GM21381 (cell line): Measurements from ENCODE around the gene WNT5B.

Source experiments
- ATAC-seq: cut with Tn5 transposase; IDR thresholded peaks from one replicate; pipeline ENCODE4 v1.9.1; 2021; ENCODE audit warnings: mild to moderate bottlenecking, moderate library complexity; ENCODE audit not compliant: unreplicated experiment

The WNT5B gene

DNA sequence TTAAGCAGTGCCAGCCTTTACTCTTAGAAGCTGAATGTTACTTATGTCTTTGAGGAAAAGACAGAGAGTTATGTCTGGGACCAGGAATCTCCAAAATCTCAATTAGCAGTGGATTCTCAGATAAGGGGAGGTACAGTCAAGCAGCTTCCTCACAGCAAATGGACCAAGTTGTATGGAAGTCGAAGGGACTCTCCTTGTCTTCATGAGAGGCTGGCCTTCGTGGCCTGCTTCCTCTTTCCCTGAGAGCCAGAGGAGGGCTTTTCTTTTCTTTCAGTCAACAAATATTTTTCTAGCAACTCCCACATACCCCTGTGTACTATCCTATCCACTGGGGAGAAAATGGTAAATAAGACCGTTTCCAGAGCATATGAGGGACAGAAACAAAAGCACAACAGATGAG lies 6.6 kb upstream of the WNT5B start:
- ATAC-seq: no peak

GRCh38 chr12:1629338-1630132 lies 504 bp downstream of the WNT5B start:
- ATAC-seq: no peak

DNA sequence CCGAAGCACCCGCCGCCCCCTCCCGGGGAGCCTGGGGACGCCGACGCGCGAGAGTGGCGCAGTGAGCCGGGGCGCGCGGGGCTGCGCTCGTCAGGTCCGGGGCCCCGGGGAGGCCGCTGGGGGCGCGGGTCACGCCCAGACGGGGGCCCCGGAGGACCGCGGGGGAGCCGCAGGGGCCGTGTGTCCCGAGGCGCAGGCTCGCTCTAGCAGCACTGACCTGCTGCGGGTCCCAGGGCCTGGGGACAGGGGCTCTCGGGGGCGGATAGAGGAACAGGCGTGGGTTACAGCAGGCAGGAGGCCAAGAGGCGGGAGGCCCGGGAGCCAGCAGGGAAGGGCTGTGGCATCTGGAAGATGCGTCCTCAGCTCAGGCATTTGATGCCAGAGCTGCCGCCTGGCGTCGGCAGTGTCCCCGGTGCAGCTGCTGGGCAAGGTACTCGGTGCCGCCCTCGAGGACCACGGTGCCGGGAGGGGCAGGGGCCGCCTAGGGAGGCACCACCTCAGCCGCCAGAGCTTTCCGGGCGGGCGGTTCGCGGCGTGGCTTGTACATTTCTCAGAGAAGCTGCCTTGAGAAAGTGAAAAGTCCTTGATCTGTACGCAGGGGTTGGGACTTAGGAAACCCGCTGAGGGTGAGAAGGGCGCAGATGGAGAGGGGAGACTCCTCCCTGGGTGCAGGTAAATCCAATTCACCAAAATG lies 1.2 kb downstream of the WNT5B start:
- ATAC-seq: no peak

DNA sequence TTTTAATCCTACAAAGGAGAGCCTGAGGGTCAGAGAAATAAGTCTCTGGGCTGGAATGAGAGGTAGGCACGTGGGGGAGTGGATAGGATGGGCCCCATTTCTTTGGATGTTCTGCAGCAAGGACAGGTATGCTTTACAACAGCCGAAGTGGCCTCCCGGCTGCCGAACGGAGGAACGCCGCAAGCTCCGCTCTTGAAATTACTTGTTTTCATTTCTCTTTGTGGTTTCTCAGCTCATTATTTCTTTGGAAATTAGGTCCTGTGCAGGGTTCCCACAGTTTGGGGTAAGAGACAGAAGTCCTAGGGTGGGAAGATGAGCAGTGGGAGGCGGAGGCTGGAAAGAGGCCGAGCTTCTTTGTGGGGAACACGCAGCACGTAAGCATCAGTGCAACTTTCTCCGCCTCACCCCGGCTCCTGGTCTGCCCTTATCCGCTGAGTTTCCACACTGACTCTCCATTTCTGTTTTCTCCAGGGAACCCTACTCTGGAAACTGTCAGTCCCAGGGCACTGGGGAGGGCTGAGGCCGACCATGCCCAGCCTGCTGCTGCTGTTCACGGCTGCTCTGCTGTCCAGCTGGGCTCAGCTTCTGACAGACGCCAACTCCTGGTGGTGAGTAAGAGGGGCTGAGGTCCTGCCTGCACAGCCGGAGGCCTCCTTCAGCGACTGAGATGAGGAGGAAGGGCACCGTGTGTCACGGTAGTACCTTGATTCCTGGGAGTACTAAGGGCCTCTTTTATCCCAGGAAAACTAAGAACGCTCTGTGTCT lies 2.0 kb downstream of the WNT5B start:
- no peak for ATAC-seq

DNA sequence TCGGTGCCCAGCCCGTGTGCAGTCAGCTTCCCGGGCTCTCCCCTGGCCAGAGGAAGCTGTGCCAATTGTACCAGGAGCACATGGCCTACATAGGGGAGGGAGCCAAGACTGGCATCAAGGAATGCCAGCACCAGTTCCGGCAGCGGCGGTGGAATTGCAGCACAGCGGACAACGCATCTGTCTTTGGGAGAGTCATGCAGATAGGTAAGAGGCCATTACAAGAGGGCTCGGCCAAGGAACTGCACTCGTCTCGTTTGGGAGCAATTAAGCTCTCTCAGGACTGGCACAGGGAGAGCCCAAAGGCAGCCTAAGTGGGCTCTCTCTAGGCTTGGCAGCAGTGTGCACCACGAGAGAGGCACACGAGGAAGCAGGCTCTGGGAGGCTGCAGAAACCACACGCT lies 3.7 kb downstream of the WNT5B start:
- no peak for ATAC-seq

- ATAC-seq: no peak
Measured at GRCh38 chr12:1633459-1633858, 4.4 kb downstream of the WNT5B start.

- no peak for ATAC-seq
Measured at GRCh38 chr12:1634149-1634548, 5.1 kb downstream of the WNT5B start.

DNA sequence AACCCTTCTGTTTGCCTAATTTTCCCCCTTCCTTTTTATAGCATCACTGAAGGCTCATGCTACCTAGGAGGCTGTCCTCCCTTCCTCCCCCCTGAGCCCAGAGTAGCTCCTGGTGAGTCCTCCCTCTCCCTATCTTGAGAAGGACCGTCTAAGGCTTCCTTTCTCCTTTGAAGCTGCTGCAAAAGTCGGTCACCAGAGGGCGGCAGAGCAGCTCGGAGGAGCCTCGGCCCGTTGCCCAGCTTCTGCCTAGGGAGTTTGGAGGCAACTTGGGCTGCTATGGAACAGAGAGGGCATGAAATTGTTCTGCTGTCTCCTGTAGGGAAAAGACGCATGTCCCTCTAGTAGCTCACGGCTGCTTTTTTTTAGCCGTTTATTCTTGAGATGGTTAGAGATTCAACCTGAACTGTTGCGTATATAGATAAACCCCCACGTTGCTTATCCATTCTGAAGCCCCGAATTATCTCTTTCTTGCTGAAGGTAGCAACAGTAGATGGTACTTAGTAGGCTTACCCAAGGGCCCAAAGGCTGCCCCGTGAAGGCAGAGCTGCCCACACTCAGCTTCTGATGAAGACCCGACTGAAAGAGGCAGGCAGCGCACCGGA lies 5.7 kb downstream of the WNT5B start:
- no peak for ATAC-seq

GRCh38 chr12:1635301-1636095 lies 6.5 kb downstream of the WNT5B start:
- ATAC-seq: no peak

- ATAC-seq: no peak
Measured at GRCh38 chr12:1638203-1638602, 9.2 kb downstream of the WNT5B start.

DNA sequence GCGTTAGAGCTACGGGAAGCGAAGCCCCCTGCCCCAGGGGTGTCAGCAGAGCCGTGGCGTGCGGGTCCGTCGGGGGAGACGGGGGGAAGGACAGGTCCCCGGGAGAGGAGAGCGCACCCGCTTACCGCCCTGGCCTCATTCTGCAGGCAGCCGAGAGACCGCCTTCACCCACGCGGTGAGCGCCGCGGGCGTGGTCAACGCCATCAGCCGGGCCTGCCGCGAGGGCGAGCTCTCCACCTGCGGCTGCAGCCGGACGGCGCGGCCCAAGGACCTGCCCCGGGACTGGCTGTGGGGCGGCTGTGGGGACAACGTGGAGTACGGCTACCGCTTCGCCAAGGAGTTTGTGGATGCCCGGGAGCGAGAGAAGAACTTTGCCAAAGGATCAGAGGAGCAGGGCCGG lies 10.5 kb downstream of the WNT5B start:
- ATAC-seq: no peak

DNA sequence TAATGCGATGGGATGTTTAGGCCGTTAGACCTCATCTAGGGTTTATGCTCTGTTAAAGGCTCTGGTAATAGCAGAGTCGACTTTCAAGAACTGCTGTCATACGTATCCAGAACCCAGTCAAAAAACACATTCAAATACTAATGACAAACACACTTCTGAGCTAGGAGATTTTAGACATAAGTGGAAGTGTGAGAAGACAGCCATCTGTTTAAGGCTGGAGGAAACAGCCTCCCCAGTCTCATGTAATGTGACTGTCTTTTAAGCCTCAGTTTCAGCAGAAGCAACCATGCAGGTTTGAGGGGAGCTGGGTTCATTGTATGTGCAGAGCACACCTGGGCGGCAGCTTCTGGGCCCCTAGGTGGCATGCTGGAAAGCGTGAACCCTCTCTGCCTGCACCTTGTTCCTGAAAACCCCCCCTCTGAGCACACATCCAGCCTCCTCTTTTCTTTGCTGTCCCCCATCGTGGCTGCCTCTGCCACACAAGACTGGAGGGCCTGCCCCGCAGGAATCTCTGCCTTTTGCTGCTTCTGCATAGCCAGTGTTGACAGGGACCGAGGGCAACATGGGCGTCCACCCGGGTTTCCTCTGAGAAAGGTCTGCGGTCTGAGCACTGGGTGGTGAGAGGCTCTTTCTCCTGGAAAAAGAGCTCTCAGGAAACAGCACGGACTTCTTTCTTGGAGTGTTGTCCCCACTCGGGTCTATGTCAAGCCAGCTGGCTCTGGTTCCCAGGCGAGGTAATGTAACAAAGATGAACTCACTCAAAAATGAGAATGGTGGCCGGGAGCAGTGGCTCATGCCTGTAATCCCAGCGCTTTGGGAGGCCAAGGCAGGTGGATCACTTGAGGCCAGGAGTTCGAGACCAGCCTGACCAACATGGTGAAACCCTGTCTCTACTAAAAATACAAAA lies 11.6 kb downstream of the WNT5B start:
- no peak for ATAC-seq

GRCh38 chr12:1642513-1642912 lies 13.5 kb downstream of the WNT5B start:
- no peak for ATAC-seq

DNA sequence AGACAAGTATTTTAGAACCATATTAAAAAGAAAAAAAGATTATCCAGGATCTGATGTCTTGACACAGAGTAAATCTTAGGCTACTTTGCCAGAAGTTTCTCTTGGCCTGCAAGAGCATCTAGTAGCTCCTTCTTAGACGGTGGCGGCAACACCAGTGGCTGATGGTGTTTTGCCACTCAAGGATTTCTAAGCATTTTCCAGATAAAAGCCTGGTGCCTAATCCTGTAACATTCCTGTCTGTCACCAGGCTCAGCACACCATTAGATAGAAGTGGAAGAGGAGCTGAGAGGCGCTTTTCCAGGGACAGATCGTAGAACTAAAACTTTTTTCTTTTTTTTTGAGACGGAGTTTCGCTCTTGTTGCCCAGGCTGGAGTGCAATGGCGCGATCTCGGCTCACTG lies 14.0 kb downstream of the WNT5B start:
- ATAC-seq: no peak

DNA sequence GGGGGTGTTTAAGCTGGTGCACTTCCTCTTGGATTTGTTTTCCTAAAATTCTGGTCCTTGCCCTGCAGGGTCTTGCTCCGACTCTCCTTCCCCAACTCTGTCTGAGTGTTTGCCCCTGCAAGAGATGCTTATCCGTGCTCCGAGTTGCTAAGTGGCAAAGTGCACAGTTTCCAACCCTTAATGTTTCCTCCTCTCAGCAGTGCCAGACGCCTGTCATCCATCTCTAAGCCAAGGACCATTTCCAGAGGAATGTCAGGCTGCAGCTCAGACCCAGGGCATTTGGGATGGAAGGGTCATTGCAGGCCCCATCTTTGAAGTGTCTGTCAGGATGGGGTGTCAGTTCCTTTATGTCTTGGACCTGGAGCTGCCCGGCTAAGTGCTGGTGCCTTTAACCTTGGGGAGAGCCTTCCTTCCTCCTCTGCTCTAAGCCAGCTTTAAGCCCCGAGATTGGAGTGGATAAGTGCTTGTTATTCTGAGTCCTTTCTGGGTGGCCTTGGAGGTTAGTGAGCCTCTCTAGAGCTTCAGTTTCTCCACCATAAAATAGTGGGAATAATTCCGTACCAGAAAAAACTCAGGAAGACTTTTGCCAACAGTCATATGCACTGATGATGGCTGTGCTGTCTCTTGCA lies 15.0 kb downstream of the WNT5B start:
- ATAC-seq: no peak

DNA sequence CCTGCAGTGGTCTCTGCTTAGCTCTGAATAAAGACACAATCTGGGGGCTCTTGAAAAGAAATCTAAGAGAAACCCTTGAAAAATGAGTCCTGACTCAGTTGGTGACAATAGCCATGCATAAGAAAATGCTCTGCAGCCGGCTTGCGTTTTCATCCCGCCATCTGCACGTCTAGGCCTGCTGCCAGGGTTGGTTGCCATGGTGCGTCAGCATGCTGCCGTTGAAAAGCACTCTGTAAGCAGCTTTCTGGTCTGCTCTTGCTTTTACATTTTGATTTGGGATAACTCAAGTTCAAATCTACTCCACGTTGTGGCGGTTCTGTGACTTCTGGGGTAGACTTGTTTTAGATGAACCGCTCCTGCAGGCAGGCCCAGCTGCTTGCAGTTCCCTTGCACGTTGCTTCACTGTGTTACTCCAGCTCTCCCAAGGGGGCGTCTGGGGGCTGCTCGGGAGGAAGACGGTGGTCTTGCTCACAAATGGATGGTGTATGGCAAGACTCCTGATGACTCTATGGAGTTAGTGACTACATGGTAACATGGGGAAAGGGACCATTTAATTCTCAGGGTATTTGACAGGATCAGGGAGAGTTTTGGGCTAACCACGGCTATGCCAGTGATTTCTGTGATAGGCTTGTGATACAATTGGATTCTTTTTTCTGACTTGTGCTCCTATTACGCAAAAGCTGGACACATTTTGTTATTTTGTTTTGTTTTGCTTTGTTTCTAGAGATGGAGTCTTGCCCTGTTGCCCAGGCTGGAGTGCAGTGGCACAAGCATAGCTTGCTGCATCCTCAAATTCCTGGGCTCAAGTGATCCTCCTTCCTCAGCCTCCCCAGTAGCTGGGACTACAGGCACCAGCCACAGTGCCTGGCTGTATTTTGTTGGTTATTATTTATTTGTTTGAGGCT lies 15.8 kb downstream of the WNT5B start:
- no peak for ATAC-seq

DNA sequence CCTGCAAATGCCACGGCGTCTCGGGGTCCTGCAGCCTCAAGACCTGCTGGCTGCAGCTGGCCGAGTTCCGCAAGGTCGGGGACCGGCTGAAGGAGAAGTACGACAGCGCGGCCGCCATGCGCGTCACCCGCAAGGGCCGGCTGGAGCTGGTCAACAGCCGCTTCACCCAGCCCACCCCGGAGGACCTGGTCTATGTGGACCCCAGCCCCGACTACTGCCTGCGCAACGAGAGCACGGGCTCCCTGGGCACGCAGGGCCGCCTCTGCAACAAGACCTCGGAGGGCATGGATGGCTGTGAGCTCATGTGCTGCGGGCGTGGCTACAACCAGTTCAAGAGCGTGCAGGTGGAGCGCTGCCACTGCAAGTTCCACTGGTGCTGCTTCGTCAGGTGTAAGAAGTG lies 16.8 kb downstream of the WNT5B start:
- no peak for ATAC-seq
